Rectal smooth muscle tissue (tissue), 1 donor: ENCODE results near the gene RNF19B.

Source experiments
- H3K27ac ChIP-seq: one replicate; pipeline ENCODE4 v1.7.0; 2013; ENCODE audit warnings: low read depth, low read length, inconsistent platforms
- H3K27me3 ChIP-seq: one replicate; pipeline ENCODE4 v1.7.0; 2013; ENCODE audit warnings: low read length; ENCODE audit not compliant: control insufficient read depth, insufficient read depth
- H3K36me3 ChIP-seq: one replicate; pipeline ENCODE4 v1.7.0; 2013; ENCODE audit warnings: low read length; ENCODE audit not compliant: control insufficient read depth, insufficient read depth
- H3K4me1 ChIP-seq: one replicate; pipeline ENCODE4 v1.7.0; 2013; ENCODE audit warnings: low read length; ENCODE audit not compliant: control insufficient read depth, insufficient read depth
- H3K4me3 ChIP-seq: one replicate; pipeline ENCODE4 v1.7.0; 2013; ENCODE audit warnings: low read length
- H3K9ac ChIP-seq: one replicate; pipeline ENCODE4 v1.7.0; 2013; ENCODE audit warnings: low read length

Gene RNF19B, protein sequence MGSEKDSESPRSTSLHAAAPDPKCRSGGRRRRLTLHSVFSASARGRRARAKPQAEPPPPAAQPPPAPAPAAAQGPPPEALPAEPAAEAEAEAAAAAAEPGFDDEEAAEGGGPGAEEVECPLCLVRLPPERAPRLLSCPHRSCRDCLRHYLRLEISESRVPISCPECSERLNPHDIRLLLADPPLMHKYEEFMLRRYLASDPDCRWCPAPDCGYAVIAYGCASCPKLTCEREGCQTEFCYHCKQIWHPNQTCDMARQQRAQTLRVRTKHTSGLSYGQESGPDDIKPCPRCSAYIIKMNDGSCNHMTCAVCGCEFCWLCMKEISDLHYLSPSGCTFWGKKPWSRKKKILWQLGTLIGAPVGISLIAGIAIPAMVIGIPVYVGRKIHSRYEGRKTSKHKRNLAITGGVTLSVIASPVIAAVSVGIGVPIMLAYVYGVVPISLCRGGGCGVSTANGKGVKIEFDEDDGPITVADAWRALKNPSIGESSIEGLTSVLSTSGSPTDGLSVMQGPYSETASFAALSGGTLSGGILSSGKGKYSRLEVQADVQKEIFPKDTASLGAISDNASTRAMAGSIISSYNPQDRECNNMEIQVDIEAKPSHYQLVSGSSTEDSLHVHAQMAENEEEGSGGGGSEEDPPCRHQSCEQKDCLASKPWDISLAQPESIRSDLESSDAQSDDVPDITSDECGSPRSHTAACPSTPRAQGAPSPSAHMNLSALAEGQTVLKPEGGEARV

DNA sequence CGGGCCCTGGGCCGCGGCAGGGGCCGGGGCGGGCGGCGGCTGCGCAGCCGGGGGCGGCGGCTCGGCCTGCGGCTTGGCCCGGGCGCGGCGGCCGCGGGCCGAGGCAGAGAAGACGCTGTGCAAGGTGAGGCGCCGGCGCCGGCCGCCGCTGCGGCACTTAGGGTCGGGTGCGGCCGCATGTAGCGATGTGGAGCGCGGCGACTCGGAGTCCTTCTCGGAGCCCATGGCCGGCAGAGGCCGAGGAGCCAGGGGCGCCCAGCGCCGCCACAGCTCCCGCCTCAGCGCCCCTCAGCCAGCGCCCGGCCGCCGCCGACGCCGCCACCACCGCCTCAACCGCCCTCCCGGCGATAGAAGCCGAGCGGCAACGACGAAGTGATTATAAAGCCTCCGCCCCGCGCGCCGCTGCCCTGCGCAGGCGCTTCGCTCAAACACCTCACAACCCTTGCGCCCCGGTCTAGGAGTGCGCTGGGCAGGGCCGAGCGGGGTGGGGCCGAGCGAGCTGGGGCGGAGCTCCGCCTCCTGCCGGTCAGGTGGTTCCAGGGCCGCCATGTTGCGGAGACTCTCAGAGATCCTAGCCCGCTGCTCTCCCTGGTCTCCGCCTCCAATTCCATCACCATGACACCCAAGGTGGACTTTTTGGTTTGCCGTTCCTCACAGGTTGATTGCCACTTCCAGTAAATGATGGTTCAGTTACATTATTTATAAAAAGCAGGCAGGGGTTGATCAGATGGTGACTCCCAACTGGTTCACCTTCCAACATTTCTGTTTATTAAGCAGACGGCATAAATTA lies at the start of gene RNF19B:
TSS of gene RNF19B (minus strand) at position 349 of the 790 bp plus-strand sequence. CDS start at position 225, 124 bp downstream.
- Histone ChIP-seq H3K9ac (peak within 1 kb of the TSS; percentile 57), H3K27me3 (no peaks in the 10 kb centered on the region), H3K36me3 (no peaks in the 10 kb centered on the region), H3K4me3 (peak within 1 kb of the TSS; percentile 90), H3K27ac (peak within 1 kb of the TSS; percentile 94), H3K4me1 (peaks cover 3% of the 10 kb centered on the region)

DNA sequence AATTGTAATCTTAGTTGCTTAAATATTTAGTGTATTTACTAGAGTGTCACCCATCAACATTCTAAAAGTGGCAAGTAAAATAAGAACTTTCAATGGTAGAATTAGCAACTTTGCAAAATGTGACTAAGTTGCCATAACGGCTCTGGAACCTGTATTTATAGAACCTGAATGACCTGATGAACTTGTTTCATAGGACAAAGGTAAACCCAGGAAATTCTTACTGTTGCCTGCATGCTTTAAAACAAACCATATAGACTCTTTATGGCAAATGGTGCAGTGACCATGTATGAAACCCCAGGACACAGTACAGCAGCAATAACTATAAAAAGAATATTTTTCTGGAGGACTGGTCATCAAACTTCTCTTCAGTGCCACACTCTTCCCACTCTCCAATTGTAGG lies 49.2 kb upstream of the RNF19B start:
- H3K9ac ChIP-seq = no peak overlapping the region
- peaks cover 21% of the 10 kb centered on the region for H3K4me1 ChIP-seq
- no peak overlapping the region for H3K27ac ChIP-seq
- peaks cover 31% of the 10 kb centered on the region for H3K36me3 ChIP-seq
- H3K4me3 ChIP-seq = no peak overlapping the region
- H3K27me3 ChIP-seq = no peaks in the 10 kb centered on the region

DNA sequence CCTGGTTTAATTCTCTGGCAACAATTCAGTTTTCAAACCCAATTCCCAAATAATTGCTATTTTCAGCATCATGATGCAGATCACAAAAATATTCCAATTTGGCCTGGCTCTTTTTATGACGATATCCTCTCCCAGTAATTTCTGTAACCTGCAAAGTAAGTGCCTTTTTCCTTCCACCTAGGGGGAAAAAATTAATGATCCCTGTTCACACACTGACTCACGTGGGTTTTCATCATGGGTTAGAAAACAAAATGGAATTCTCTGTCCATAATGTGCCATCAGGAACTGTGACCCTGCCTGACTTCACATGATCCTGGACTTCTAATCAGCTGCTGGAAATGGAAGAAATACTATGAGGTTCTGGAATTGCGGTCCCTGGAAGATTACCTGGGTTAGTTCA lies 47.6 kb upstream of the RNF19B start:
- H3K9ac ChIP-seq = no peak overlapping the region
- H3K4me1 ChIP-seq = peaks cover 21% of the 10 kb centered on the region
- H3K27me3 ChIP-seq = no peaks in the 10 kb centered on the region
- no peak overlapping the region for H3K4me3 ChIP-seq
- peak overlapping the region; percentile 81 for H3K27ac ChIP-seq
- H3K36me3 ChIP-seq = peaks cover 30% of the 10 kb centered on the region

DNA sequence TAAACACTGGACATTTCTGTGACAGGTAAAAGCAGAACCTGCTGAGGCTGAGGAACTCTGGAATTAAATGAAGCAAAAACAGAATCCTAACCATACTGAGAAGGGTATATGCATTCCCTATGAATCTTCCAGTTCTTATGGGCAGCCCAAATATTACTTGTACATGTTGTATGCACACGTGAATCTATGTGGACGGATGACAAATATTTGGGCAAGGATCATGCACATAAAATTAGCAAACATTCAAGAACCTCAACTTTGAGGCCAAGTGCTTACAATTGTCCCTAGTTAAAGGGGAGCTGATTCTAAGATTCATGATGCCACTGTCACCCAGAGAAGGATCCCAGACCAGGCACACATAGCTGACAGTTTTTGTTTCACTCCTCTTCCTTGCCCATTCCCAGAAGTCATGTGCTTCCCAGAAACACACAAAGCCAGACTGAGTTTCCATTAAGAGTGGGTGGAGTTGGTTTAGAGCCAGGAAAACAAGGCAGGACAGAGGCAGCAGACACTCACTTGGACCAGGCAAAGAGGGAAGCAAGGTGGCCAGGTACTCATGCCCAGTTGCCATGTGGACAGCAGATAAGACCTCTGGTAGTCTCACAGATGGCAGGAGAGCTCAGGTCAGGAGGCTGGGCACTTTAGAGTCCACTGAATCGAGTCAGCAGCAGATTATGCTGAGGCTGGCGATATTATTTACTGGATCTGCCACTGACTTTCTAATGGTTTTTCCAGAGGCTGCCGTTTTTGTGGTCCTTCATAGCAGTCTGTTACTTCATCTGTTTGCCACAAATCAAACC lies 46.5 kb upstream of the RNF19B start:
- peak overlapping the region; percentile 32 for H3K9ac ChIP-seq
- peaks cover 30% of the 10 kb centered on the region for H3K36me3 ChIP-seq
- peak overlapping the region; percentile 24 for H3K4me3 ChIP-seq
- H3K4me1 ChIP-seq = peaks cover 21% of the 10 kb centered on the region
- no peaks in the 10 kb centered on the region for H3K27me3 ChIP-seq
- peak overlapping the region; percentile 81 for H3K27ac ChIP-seq

DNA sequence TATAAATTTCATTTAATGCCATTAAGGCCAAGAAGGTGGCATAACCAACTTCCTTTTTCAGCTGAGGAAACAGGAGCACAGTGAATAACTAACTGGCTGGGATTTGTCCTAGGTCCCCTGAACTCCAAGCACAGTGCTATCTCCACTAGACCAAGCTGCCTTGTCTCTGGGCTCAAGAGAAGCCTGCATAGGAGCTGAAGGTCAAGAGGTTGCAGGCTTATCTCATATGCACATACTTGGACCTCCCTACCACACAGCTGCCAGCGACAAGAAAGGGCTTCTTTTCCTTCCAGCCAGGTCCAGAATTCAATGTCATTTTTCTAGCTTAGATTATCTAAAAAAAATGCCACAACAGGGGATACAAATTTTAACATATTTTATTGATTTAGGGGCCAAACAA lies 45.0 kb upstream of the RNF19B start:
- no peaks in the 10 kb centered on the region for H3K27me3 ChIP-seq
- H3K4me1 ChIP-seq = peaks cover 21% of the 10 kb centered on the region
- H3K27ac ChIP-seq = no peak overlapping the region
- H3K4me3 ChIP-seq = no peak overlapping the region
- H3K36me3 ChIP-seq = peaks cover 30% of the 10 kb centered on the region
- no peak overlapping the region for H3K9ac ChIP-seq

DNA sequence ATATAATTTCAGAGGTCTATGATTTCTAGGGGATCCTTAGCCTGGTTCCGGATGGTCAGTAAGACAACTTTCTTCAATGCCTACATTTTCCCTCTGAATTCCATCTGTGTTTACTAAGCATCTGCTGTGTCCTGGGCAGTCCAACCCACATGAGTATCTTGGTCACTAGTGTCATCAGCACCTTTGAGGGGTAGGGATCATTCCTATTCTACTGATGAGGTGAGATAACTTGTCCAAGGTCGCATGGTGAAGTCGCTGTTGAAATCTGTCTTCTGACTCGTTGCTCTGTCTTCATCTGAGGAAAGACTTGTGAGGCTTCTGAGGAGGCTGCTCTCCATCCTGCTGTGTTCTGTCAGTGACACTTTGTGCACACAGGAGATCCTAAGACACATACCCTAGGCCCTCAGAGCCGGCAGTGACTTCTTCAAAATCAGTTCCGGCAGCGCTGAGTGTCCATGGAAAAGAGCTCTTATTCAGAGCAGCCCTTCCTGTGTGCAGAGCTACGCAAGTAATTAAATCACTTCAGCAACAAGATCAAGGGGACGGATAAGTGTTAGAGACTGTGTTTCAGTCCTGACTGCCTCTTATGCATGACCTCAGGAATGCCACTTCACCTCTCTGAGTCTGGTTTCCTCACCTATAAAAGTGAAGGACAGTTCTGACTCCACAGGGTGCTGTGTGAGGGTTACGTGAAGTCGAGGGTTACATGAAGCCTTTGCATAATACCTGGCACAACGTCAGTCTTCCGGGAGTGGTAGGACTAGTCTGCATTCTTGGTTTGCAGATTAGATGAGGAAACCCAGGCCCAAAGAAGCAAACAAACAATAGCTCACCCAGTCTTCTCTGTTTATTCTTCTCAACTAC lies 43.7 kb upstream of the RNF19B start:
- Histone ChIP-seq H3K4me3 (no peak overlapping the region), H3K27ac (no peak overlapping the region), H3K4me1 (peaks cover 21% of the 10 kb centered on the region), H3K9ac (no peak overlapping the region), H3K27me3 (no peaks in the 10 kb centered on the region), H3K36me3 (peaks cover 20% of the 10 kb centered on the region)

DNA sequence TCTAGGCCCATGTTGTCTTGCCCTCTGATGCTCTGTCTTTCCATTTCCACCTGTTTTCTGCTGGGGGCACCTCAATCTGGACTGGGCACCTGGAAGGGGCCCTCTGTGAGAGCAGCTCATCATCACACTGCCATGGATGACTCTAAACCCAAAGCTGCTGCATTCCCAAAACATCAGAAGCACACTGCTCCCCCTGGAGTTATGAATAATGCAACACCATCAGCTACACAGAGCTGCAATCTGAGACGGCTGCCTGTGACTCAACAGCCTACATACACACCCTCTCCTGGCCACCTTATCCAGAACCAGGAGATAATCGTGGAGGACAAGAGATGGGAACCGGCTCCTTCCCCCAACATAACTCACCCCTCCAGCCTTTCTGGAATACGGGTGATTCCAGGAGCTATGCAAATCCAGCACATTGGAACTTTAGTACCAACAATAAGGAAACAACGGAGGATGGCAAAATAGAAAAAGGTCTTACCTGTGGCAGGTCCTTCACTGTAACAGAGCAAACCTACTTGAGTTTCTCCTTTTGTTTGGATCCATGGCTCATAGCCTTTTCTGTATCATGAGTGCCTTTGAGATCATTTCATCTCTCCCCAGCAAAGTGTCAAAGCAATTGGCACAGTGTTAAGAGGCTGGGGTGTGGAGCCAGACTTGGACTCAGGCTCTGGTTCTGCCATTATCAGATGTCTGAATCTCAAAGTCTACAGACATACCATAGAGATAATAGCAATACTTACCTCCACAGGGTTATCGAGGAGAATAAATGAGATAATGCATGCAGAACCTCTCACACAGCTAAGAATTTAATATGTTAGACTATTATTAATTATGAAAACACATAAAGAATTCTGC lies 42.8 kb upstream of the RNF19B start:
- peaks cover 18% of the 10 kb centered on the region for H3K4me1 ChIP-seq
- peaks cover 14% of the 10 kb centered on the region for H3K36me3 ChIP-seq
- no peak overlapping the region for H3K27ac ChIP-seq
- H3K9ac ChIP-seq = no peak overlapping the region
- H3K27me3 ChIP-seq = no peaks in the 10 kb centered on the region
- no peak overlapping the region for H3K4me3 ChIP-seq

DNA sequence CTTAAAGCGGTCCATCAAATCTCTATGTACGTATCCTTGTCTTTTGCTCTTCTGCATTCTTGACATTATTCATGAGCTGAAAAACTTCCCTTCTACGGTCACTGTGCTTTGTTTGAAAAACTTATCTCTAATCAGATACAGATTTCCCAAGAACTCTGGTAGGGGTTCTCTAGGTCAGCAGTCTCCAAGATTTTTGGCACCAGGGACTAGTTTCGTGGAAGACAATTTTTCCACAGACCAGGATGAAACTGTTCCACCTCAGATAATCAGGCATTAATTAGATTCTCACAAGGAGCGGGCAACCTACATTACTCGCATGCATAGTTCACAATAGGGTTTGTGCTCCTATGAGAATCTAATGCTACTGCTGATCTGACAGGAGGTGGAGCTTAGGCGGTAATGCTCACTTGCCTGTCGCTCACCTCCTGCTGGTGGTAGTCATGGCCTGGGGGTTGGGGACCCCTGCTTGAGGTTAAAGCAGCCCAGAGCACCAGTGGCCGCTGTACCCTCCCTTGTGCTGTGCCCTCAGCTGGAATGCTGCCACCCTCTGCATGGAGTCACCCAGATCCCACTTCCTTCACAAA lies 41.3 kb upstream of the RNF19B start:
- no peaks in the 10 kb centered on the region for H3K27me3 ChIP-seq
- H3K4me1 ChIP-seq = peaks cover 3% of the 10 kb centered on the region
- H3K4me3 ChIP-seq = no peak overlapping the region
- H3K36me3 ChIP-seq = peaks cover 10% of the 10 kb centered on the region
- H3K27ac ChIP-seq = no peak overlapping the region
- H3K9ac ChIP-seq = no peak overlapping the region

DNA sequence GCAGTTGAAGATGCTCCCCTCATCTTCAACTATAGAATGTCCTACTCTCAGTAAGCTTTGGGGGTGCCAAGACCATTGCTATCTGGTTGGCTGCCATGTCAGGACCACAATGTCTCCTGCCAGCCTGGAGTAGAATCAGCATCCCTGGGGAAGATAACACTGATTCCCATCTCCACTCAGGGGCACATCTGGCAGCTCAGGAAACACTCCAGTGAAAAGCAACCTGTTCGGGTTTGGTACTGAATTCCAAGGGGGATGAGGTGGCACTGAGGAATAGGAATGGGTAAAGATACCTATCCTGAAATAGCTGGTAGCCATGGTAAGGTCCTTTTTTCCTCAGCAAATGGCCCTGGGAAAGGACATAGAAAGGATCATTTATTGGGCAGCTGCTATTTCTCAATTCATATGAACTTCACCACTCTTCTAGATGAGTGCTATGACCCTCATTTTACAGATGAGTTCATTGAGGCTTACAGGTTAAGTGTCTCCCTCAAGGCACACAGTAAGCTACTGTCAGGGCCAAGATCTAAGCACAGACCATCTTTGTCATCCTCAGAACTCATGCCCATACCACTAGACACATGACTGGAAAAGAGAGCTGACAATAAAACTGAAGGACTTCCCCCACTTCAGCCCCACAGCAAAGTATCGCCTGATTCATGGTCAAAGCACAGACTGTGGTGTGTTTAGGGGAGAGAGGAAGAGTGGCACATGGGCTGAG lies 40.7 kb upstream of the RNF19B start:
- no peaks in the 10 kb centered on the region for H3K4me1 ChIP-seq
- H3K4me3 ChIP-seq = no peak overlapping the region
- H3K36me3 ChIP-seq = peaks cover 10% of the 10 kb centered on the region
- H3K9ac ChIP-seq = no peak overlapping the region
- H3K27me3 ChIP-seq = no peaks in the 10 kb centered on the region
- no peak overlapping the region for H3K27ac ChIP-seq

DNA sequence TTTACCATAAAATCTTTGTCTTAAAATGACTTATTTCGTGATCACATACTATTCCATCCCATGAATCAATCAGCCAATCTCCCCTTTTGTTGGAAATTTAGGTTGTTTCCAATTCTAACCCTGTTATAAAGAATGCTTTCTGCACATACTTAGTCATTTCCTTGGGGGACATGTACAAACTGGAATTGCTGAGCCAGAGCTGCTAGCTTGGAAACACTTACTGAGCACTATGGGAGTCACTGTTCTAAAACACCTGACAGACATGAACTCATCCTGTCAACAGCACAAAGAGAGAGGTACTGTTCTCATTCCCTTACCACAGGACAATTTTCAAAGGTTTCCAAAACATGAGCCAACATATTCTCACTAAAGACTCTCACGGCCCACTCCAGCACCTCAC lies 40.0 kb upstream of the RNF19B start:
- no peaks in the 10 kb centered on the region for H3K27me3 ChIP-seq
- no peaks in the 10 kb centered on the region for H3K4me1 ChIP-seq
- peaks cover 10% of the 10 kb centered on the region for H3K36me3 ChIP-seq
- H3K9ac ChIP-seq = no peak overlapping the region
- no peak overlapping the region for H3K4me3 ChIP-seq
- no peak overlapping the region for H3K27ac ChIP-seq
